ENCODE data around the gene VAMP1. TPM values are rescaled to one million over a fixed set of nuclear protein-coding genes. Genes with fewer than 3 reads are reported as not detected.

Gene VAMP1
- total and polyA plus RNA-seq, 9 of the 15 experiments (the other 6 are each of a cell fraction or from before 2014, with no cell fraction given) = 0.76 to 13.2 (median 4.2) TPM

GRCh38 chr12:6451348-6452244 is 18.9 kb downstream of the VAMP1 start, which contains the start of gene TAPBPL:
TAPBPL (plus strand) TSS chr12:6452042; CDS start chr12:6452249, 207 bp downstream.
- H3K4me3 ChIP-seq = peak within 1 kb of the TSS; percentile 28
- no peaks in the 10 kb centered on the region for H3K27me3 ChIP-seq (ENCODE audit: control insufficient read depth in 2 of 2, insufficient read depth in 2 of 2, low read length in 2 of 2)
- POLR2A ChIA-PET = interaction anchor here (1.0 to 2.6 kb wide), 5 partner anchors 9 to 42 kb away, joined by 3 to 14 read pairs (median 3); partner anchors contain the start of genes MRPL51 and VAMP1
- intact Hi-C loops (cut with micrococcal nuclease) = no loop called here
- FAIRE-seq = peak; percentile 48
- 45% methylated on average over 19 of the region's 27 CpGs for WGBS (ENCODE audit: insufficient coverage, low coverage, missing lambda C conversion rate)
- no peaks in the 10 kb centered on the region for H4K20me1 ChIP-seq (replicated peaks; ENCODE audit: control insufficient read depth, insufficient read depth, low read length)
- no peaks in the 10 kb centered on the region for H3K79me2 ChIP-seq (ENCODE audit: control insufficient read depth, insufficient read depth, low read length)
- CTCF ChIA-PET (ENCODE audit: low intra/inter-chr PET ratio) = no interaction called here
- H3K9ac ChIP-seq (ENCODE audit: insufficient read depth in 1 of 2, low read depth in 2 of 2, low read length in 2 of 2) = peak within 1 kb of the TSS; percentile 60 to 91
- H3K9me3 ChIP-seq (replicated peaks; ENCODE audit: control insufficient read depth, insufficient read depth, low read depth, low read length) = no peaks in the 10 kb centered on the region
- in situ Hi-C loops (cut with MboI) = loop anchor here (25.0 kb wide), 1 partner anchor 389 kb away; no protein-coding TSS in a partner anchor
- H2AFZ ChIP-seq (ENCODE audit: low read depth, low read length) = peak within 1 kb of the TSS; percentile 99
- peak within 1 kb of the TSS; percentile 77 for H3K4me2 ChIP-seq (ENCODE audit: insufficient read depth, low read length)
- H3K36me3 ChIP-seq (ENCODE audit: control insufficient read depth, insufficient read depth, low read length) = no peaks in the 10 kb centered on the region
- H3K27ac ChIP-seq (ENCODE audit: extremely low read depth, low read depth, low read length) = peak within 1 kb of the TSS; percentile 75
- peak; percentile 84 for ATAC-seq
- H3K4me1 ChIP-seq (replicated peaks in 1 of 2; ENCODE audit: control insufficient read depth in 2 of 2, insufficient read depth in 2 of 2, low read length in 2 of 2) = peaks cover 12 to 24% of the 10 kb centered on the region in 2 experiments; a peak in 4 of 5 replicates
- H3K9me1 ChIP-seq (ENCODE audit: control insufficient read depth, insufficient read depth, low read length) = no peaks in the 10 kb centered on the region
- BruUV-seq (replicated peaks) = TSS peak; percentile 49
- peak; percentile 31 to 38 (median 36) for DNase-seq (ENCODE audit: extremely low read depth in 1 of 4, low spot score in 3 of 4)
- no peak for TF ChIP-seq ZNF277 (CRISPR knock-in tag; IDR thresholded peaks at IDR 0.05; ENCODE audit: borderline replicate concordance)
- TF ChIP-seq GTF2E2 (tag; IDR thresholded peaks at IDR 0.05) = peak; percentile 58; the same call in 1 of the 2 replicates
- TF ChIP-seq PHTF2 (CRISPR knock-in tag; IDR thresholded peaks at IDR 0.05) = no peak
- no peak for TF ChIP-seq ETV6 (IDR thresholded peaks at IDR 0.05; ENCODE audit: borderline replicate concordance in 1 of 2, low read depth in 2 of 2, low read length in 1 of 2)
- no peak for TF ChIP-seq ETV6 (CRISPR knock-in tag; IDR thresholded peaks at IDR 0.05; ENCODE audit: borderline replicate concordance)
- TF ChIP-seq MBD1 (CRISPR knock-in tag; IDR thresholded peaks at IDR 0.05) = no peak
- no peak for TF ChIP-seq AFF1 (IDR thresholded peaks at IDR 0.05; ENCODE audit: low read depth in 1 of 2, partially characterized antibody in 2 of 2)
- TF ChIP-seq TCF7L2 (IDR thresholded peaks at IDR 0.05; ENCODE audit: low read depth, low read length) = no peak
- TF ChIP-seq ARID1B (IDR thresholded peaks at IDR 0.05) = no peak
- no peak for TF ChIP-seq ZNF436 (CRISPR knock-in tag; IDR thresholded peaks at IDR 0.05)
- TF ChIP-seq SMAD4 (CRISPR knock-in tag; conservative IDR thresholded peaks at IDR 0.05) = no peak
- no peak for TF ChIP-seq RFX1 (IDR thresholded peaks at IDR 0.05)
